Gastroesophageal sphincter (tissue), 3 donors: ENCODE results near the gene CELA2A.

ENCODE experiments used
- EP300 ChIP-seq: sonication (generic); formaldehyde crosslinking; IDR thresholded peaks from one replicate; pipeline ENCODE4 v1.6.1; 2017; ENCODE audit warnings: antibody characterized with exemption, mild to moderate bottlenecking
- POLR2A ChIP-seq, 2 donors: fragments of 450-650 bp; IDR thresholded peaks; one replicate each; pipeline ENCODE4 v1.6.1; 2017; ENCODE audit warnings: antibody characterized with exemption in 2 of 2, mild to moderate bottlenecking in 2 of 2, moderate library complexity in 1 of 2
- POLR2AphosphoS5 ChIP-seq: sonication (generic); formaldehyde crosslinking; IDR thresholded peaks from one replicate; pipeline ENCODE4 v1.6.1; 2017; ENCODE audit warnings: antibody characterized with exemption
- TF ChIP-seq, protein P1 (sequence below), 4 experiments: fragments of 200-600 bp in 2 of 4; fragments of 450-650 bp in 2 of 4; sonication (generic) in 1 of 4; IDR thresholded peaks; one replicate each; pipeline ENCODE4 v1.5.1; 2017 to 2019; ENCODE audit warnings: antibody characterized with exemption in 4 of 4, mild to moderate bottlenecking in 2 of 4, moderate library complexity in 2 of 4

DNA sequence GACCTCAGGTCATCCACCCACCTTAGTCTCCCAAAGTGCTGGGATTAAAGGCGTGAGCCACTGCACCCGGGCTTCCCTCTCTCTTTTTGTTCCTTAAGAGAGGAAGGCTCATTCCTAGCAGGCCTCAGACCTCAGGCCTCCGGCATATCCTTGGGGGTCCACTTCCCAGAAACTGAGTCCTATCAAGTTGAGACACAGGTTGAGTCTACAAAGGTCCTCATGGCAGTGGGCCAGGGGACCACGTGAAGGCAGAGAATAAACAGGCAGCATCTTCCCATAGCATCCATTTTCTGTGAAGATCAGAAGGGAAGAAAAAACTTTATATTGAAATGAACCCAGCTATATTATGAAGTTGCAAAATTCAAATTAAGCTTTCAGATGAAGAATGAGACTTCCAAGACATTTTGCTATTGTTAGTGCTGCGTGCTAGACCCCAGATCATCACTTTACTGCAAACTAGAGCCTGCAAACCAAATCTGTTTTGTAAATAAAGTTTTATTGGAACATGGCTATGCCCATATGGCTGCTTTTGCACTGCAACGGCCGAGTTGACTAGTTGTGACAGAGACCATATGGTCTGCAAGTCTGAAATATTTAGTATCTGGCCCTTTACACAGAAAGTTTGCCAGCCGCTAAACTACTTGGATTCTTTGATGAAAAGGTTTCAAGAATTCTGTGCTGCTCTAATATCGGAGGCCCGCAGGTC lies 3.5 kb upstream of the CELA2A start:
- TF ChIP-seq EP300 (no peak), POLR2A (IDR thresholded peaks at IDR 0.05) (no peak), POLR2AphosphoS5 (no peak)
- TF ChIP-seq, protein P1, sequence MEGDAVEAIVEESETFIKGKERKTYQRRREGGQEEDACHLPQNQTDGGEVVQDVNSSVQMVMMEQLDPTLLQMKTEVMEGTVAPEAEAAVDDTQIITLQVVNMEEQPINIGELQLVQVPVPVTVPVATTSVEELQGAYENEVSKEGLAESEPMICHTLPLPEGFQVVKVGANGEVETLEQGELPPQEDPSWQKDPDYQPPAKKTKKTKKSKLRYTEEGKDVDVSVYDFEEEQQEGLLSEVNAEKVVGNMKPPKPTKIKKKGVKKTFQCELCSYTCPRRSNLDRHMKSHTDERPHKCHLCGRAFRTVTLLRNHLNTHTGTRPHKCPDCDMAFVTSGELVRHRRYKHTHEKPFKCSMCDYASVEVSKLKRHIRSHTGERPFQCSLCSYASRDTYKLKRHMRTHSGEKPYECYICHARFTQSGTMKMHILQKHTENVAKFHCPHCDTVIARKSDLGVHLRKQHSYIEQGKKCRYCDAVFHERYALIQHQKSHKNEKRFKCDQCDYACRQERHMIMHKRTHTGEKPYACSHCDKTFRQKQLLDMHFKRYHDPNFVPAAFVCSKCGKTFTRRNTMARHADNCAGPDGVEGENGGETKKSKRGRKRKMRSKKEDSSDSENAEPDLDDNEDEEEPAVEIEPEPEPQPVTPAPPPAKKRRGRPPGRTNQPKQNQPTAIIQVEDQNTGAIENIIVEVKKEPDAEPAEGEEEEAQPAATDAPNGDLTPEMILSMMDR (IDR thresholded peaks at IDR 0.05) = no peak
